Nephron progenitor cell (in vitro differentiated cells): ENCODE results near the gene MED26.

Source experiments
- DNase-seq: peaks from one replicate; pipeline ENCODE4 v3.0.0; 2021
- H3K27ac Mint-ChIP-seq: 2 replicates; pipeline ENCODE4 v1.8.0; 2021; ENCODE audit warnings: mild to moderate bottlenecking, moderate library complexity, mixed read lengths
- H3K27me3 Mint-ChIP-seq: 2 replicates; pipeline ENCODE4 v1.8.0; 2021; ENCODE audit warnings: mild to moderate bottlenecking, low read depth, mixed read lengths; ENCODE audit not compliant: poor library complexity
- H3K36me3 Mint-ChIP-seq: 2 replicates; pipeline ENCODE4 v1.8.0; 2021; ENCODE audit warnings: low read depth, mixed read lengths
- H3K4me1 Mint-ChIP-seq: 2 replicates; pipeline ENCODE4 v1.8.0; 2021; ENCODE audit warnings: mixed read lengths
- H3K4me3 Mint-ChIP-seq: 2 replicates; pipeline ENCODE4 v1.8.0; 2021; ENCODE audit warnings: mild to moderate bottlenecking, moderate library complexity, mixed read lengths
- H3K9me3 Mint-ChIP-seq: 2 replicates; pipeline ENCODE4 v1.8.0; 2021; ENCODE audit warnings: mild to moderate bottlenecking, moderate library complexity, mixed read lengths
- CTCF ChIP-seq: fragments of 200-600 bp; sonication (generic); IDR thresholded peaks from 2 replicates; pipeline ENCODE4 v1.5.0; 2021; ENCODE audit warnings: antibody characterized with exemption

Gene MED26

GRCh38 chr19:16581145-16581970, 46.6 kb downstream of the MED26 start:
- H3K4me3 Mint-ChIP-seq = no peak overlapping the region
- H3K4me1 Mint-ChIP-seq = peaks cover 57% of the 10 kb centered on the region

GRCh38 chr19:16579381-16579780, 48.6 kb downstream of the MED26 start:
- no peaks in the 10 kb centered on the region for H3K27me3 Mint-ChIP-seq
- no peaks in the 10 kb centered on the region for H3K9me3 Mint-ChIP-seq
- no peak for TF ChIP-seq CTCF
- H3K4me1 Mint-ChIP-seq = peaks cover 45% of the 10 kb centered on the region
- peaks cover 13% of the 10 kb centered on the region for H3K36me3 Mint-ChIP-seq
- H3K4me3 Mint-ChIP-seq = no peak overlapping the region
- no peak overlapping the region for H3K27ac Mint-ChIP-seq
- DNase-seq = no peak

More at GRCh38 chr19:16581145-16581970, 46.6 kb downstream of the MED26 start:
- no peak for TF ChIP-seq CTCF
- no peak for DNase-seq
- peak overlapping the region; percentile 85 for H3K27ac Mint-ChIP-seq
- no peaks in the 10 kb centered on the region for H3K9me3 Mint-ChIP-seq
- H3K27me3 Mint-ChIP-seq = no peaks in the 10 kb centered on the region
- H3K36me3 Mint-ChIP-seq = peaks cover 2% of the 10 kb centered on the region

- Mint-ChIP-seq H3K4me3 (no peak overlapping the region), H3K27me3 (no peaks in the 10 kb centered on the region), H3K36me3 (peaks cover 13% of the 10 kb centered on the region), H3K9me3 (no peaks in the 10 kb centered on the region), H3K27ac (no peak overlapping the region), H3K4me1 (peaks cover 42% of the 10 kb centered on the region)
- no peak for DNase-seq
- no peak for TF ChIP-seq CTCF
These were observed 50.4 kb downstream of the MED26 start for GRCh38 chr19:16577531-16577985.

GRCh38 chr19:16576690-16577530, 51.1 kb downstream of the MED26 start:
- Mint-ChIP-seq H3K27ac (no peak overlapping the region), H3K4me1 (peaks cover 40% of the 10 kb centered on the region), H3K27me3 (no peaks in the 10 kb centered on the region), H3K9me3 (no peaks in the 10 kb centered on the region), H3K4me3 (no peak overlapping the region), H3K36me3 (peaks cover 13% of the 10 kb centered on the region)
- DNase-seq = no peak
- TF ChIP-seq CTCF = no peak

- no peak overlapping the region for H3K27ac Mint-ChIP-seq
- H3K9me3 Mint-ChIP-seq = no peaks in the 10 kb centered on the region
- no peak for DNase-seq
- no peak overlapping the region for H3K4me3 Mint-ChIP-seq
- peaks cover 13% of the 10 kb centered on the region for H3K36me3 Mint-ChIP-seq
- peaks cover 39% of the 10 kb centered on the region for H3K4me1 Mint-ChIP-seq
- H3K27me3 Mint-ChIP-seq = no peaks in the 10 kb centered on the region
- no peak for TF ChIP-seq CTCF
These were observed 51.9 kb downstream of the MED26 start for GRCh38 chr19:16575861-16576689.
